ENCODE results near the gene HHIP. TPM values are rescaled to one million over a fixed set of nuclear protein-coding genes. Genes with fewer than 3 reads are reported as not detected.

Gene HHIP
- total RNA-seq, 1 experiment from 2014 or later = not detected

DNA sequence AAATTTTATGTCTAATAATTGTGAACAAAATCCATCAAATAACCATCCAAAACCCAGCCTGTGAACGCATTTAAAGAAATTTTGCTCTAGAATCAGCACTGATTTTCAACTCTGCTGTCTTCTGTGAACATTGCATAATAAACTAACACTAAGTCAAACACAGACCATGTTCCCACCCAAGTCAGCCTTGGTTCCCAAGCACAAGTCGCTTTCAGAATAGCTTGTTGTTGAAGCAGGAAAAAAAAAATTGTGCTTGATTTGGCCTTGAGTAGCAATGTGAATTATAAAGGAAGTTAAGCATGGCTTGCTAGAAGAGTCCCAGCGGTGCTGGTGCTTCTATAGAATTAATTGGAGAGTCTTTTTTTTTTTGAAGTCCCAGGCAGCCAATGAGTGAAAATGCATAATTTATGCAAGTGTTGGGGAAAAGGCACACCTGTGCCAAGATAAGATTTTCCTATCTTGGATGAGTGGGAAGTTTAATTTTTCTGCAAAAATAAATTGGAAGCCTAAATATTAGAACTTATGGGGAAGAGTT, 42.1 kb downstream of the HHIP start:
- POLR2A ChIA-PET (ENCODE audit: unreplicated experiment) = no interaction called here
- Histone ChIP-seq H3K9me3 (ENCODE audit: insufficient read depth, low read depth) (no peaks in the 10 kb centered on the region), H3K27ac (no peak overlapping the region), H3K4me1 (replicated peaks; ENCODE audit: insufficient read depth) (no peaks in the 10 kb centered on the region), H3F3A (ENCODE audit: insufficient read depth, low read depth) (no peaks in the 10 kb centered on the region), H3K4me2 (no peak overlapping the region), H3K36me3 (ENCODE audit: low read depth) (no peaks in the 10 kb centered on the region), H4K20me1 (ENCODE audit: insufficient read depth) (no peaks in the 10 kb centered on the region), H2AFZ (no peak overlapping the region), H3K27me3 (ENCODE audit: insufficient read depth, low read depth) (no peaks in the 10 kb centered on the region), H3K79me2 (ENCODE audit: low read depth) (no peaks in the 10 kb centered on the region), H3K9me2 (ENCODE audit: insufficient read depth) (no peaks in the 10 kb centered on the region), H3K4me3 (no peak overlapping the region)
- TF ChIP-seq EZH2 (IDR thresholded peaks at IDR 0.05; ENCODE audit: low read depth) = no peak
- TF ChIP-seq, protein P1, sequence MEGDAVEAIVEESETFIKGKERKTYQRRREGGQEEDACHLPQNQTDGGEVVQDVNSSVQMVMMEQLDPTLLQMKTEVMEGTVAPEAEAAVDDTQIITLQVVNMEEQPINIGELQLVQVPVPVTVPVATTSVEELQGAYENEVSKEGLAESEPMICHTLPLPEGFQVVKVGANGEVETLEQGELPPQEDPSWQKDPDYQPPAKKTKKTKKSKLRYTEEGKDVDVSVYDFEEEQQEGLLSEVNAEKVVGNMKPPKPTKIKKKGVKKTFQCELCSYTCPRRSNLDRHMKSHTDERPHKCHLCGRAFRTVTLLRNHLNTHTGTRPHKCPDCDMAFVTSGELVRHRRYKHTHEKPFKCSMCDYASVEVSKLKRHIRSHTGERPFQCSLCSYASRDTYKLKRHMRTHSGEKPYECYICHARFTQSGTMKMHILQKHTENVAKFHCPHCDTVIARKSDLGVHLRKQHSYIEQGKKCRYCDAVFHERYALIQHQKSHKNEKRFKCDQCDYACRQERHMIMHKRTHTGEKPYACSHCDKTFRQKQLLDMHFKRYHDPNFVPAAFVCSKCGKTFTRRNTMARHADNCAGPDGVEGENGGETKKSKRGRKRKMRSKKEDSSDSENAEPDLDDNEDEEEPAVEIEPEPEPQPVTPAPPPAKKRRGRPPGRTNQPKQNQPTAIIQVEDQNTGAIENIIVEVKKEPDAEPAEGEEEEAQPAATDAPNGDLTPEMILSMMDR (conservative IDR thresholded peaks at IDR 0.05) = no peak
- CTCF ChIA-PET = no interaction called here
- BruUV-seq (replicated peaks) = no TSS peak
- intact Hi-C loops (cut with micrococcal nuclease; ENCODE audit: unreplicated experiment) = no loop called here
- no peak for DNase-seq

DNA sequence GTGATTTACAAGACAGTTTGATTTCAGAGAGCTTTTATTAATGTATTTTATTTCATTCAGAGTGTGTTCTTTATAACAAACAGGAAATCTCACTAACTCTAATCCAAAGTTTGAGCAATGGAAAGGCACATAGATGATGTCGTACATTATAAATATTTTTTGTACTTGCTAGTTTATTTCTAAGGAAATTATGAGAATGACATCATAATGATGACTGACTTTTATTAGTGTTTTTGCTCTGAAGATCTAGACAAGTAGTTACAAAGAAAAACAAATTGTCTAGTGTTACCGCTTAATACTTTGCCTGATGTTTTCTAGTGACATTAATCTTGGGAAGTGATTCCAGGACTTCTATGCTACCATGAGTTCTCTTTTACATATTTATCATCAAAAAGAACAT, 43.2 kb downstream of the HHIP start:
- H3K27ac ChIP-seq = no peak overlapping the region
- H3K9me2 ChIP-seq (ENCODE audit: insufficient read depth) = no peaks in the 10 kb centered on the region
- H3K9me3 ChIP-seq (ENCODE audit: insufficient read depth, low read depth) = no peaks in the 10 kb centered on the region
- ChIA-PET POLR2A (ENCODE audit: unreplicated experiment) (no interaction called here), CTCF (no interaction called here)
- H2AFZ ChIP-seq = no peak overlapping the region
- intact Hi-C loops (cut with micrococcal nuclease; ENCODE audit: unreplicated experiment) = no loop called here
- no peak overlapping the region for H3K4me2 ChIP-seq
- H3F3A ChIP-seq (ENCODE audit: insufficient read depth, low read depth) = no peaks in the 10 kb centered on the region
- no peak for TF ChIP-seq EZH2 (IDR thresholded peaks at IDR 0.05; ENCODE audit: low read depth)
- TF ChIP-seq, protein P1 (conservative IDR thresholded peaks at IDR 0.05) = no peak
- H4K20me1 ChIP-seq (ENCODE audit: insufficient read depth) = no peaks in the 10 kb centered on the region
- H3K4me1 ChIP-seq (replicated peaks; ENCODE audit: insufficient read depth) = no peaks in the 10 kb centered on the region
- H3K36me3 ChIP-seq (ENCODE audit: low read depth) = no peaks in the 10 kb centered on the region
- H3K4me3 ChIP-seq = no peak overlapping the region
- DNase-seq = no peak
- BruUV-seq (replicated peaks) = no TSS peak
- H3K27me3 ChIP-seq (ENCODE audit: insufficient read depth, low read depth) = no peaks in the 10 kb centered on the region
- no peaks in the 10 kb centered on the region for H3K79me2 ChIP-seq (ENCODE audit: low read depth)

DNA sequence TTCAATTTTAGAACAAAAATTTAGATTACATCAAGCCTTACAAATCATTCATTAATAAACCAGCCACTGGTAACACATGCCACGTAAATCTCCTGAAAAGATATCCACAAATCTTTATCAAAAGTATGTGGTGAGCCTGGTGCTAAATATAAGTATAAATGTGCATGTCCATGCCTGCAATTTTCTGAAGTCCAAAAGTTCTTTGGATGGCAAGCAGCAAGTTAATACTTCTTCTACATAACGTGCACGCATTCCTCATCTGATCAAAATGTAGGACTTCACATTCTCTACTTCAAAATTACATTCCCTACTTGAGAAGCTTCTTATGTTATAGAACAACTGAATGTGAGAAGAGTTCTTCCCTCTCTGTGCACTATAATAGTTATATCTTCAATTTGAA, 49.8 kb downstream of the HHIP start:
- no peaks in the 10 kb centered on the region for H3K9me3 ChIP-seq (ENCODE audit: insufficient read depth, low read depth)
- H3F3A ChIP-seq (ENCODE audit: insufficient read depth, low read depth) = no peaks in the 10 kb centered on the region
- H3K36me3 ChIP-seq (ENCODE audit: low read depth) = no peaks in the 10 kb centered on the region
- H3K79me2 ChIP-seq (ENCODE audit: low read depth) = no peaks in the 10 kb centered on the region
- intact Hi-C loops (cut with micrococcal nuclease; ENCODE audit: unreplicated experiment) = no loop called here
- ChIA-PET CTCF (no interaction called here), POLR2A (ENCODE audit: unreplicated experiment) (interaction anchor here (0.6 kb wide), 1 partner anchor 87 kb away, joined by 3 read pairs; no protein-coding TSS in a partner anchor)
- H3K4me1 ChIP-seq (replicated peaks; ENCODE audit: insufficient read depth) = no peaks in the 10 kb centered on the region
- H3K27ac ChIP-seq = no peak overlapping the region
- TF ChIP-seq, protein P1 (conservative IDR thresholded peaks at IDR 0.05) = no peak
- TF ChIP-seq EZH2 (IDR thresholded peaks at IDR 0.05; ENCODE audit: low read depth) = no peak
- H4K20me1 ChIP-seq (ENCODE audit: insufficient read depth) = no peaks in the 10 kb centered on the region
- H3K9me2 ChIP-seq (ENCODE audit: insufficient read depth) = no peaks in the 10 kb centered on the region
- H2AFZ ChIP-seq = no peak overlapping the region
- H3K27me3 ChIP-seq (ENCODE audit: insufficient read depth, low read depth) = no peaks in the 10 kb centered on the region
- no peak overlapping the region for H3K4me3 ChIP-seq
- BruUV-seq (replicated peaks) = no TSS peak
- DNase-seq = no peak
- no peak overlapping the region for H3K4me2 ChIP-seq
